Liver (tissue), 9 donors: ENCODE results near the gene IFIT1. TPM values are rescaled to one million over a fixed set of nuclear protein-coding genes. Genes with fewer than 3 reads are reported as not detected.

Experiments
- DNase-seq: peaks from one replicate; pipeline ENCODE4 v3.0.0-alpha.2; 2017; ENCODE audit warnings: low spot score
- H3K27ac ChIP-seq, 2 donors: one replicate each; pipeline ENCODE4 v1.7.0; 2013; ENCODE audit warnings: inconsistent platforms in 2 of 2, low read length in 2 of 2, control low read depth in 1 of 2, low read depth in 1 of 2, mild to moderate bottlenecking in 1 of 2
- H3K27me3 ChIP-seq, 4 donors: one replicate each; pipeline versions ENCODE4 v1.6.1 to v1.7.0; 2013; ENCODE audit warnings: low read length in 3 of 4, inconsistent platforms in 1 of 4, mild to moderate bottlenecking in 1 of 4, moderate library complexity in 1 of 4; ENCODE audit not compliant: control insufficient read depth in 4 of 4, insufficient read depth in 4 of 4
- H3K36me3 ChIP-seq, 4 donors: one replicate each; pipeline versions ENCODE4 v1.6.1 to v1.7.0; 2013; ENCODE audit warnings: low read length in 3 of 4, mild to moderate bottlenecking in 3 of 4, low read depth in 1 of 4, moderate library complexity in 1 of 4; ENCODE audit not compliant: control insufficient read depth in 4 of 4, insufficient read depth in 3 of 4
- H3K4me1 ChIP-seq, 4 donors: one replicate each; pipeline versions ENCODE4 v1.6.1 to v1.7.0; 2013; ENCODE audit warnings: low read length in 3 of 4, mild to moderate bottlenecking in 3 of 4, moderate library complexity in 1 of 4; ENCODE audit not compliant: control insufficient read depth in 4 of 4, insufficient read depth in 4 of 4
- H3K4me3 ChIP-seq, 3 donors: one replicate each; pipeline versions ENCODE4 v1.6.1 to v1.7.0; 2013; ENCODE audit warnings: low read length in 3 of 3, control low read depth in 1 of 3, low read depth in 1 of 3, mild to moderate bottlenecking in 1 of 3
- H3K9ac ChIP-seq, 2 donors: one replicate each; pipeline ENCODE4 v1.7.0; 2013; ENCODE audit warnings: low read length in 2 of 2, mild to moderate bottlenecking in 2 of 2, moderate library complexity in 2 of 2, control low read depth in 1 of 2, low read depth in 1 of 2
- H3K9me3 ChIP-seq, 4 donors: one replicate each; pipeline versions ENCODE4 v1.6.1 to v1.7.0; 2013; ENCODE audit warnings: low read length in 3 of 4; ENCODE audit not compliant: control insufficient read depth in 4 of 4
- EGR1 ChIP-seq, 2 donors: IDR thresholded peaks; 2 replicates each; pipeline ENCODE4 v1.6.1; 2016 to 2018; ENCODE audit warnings: antibody characterized with exemption in 2 of 2, low read depth in 2 of 2
- FOXA2 ChIP-seq: IDR thresholded peaks from 2 replicates; pipeline ENCODE4 v1.6.1; 2016; ENCODE audit warnings: antibody characterized with exemption
- GABPA ChIP-seq, 2 donors: IDR thresholded peaks in 1 of 2; conservative IDR thresholded peaks in 1 of 2; 2 replicates each; pipeline ENCODE4 v1.6.1; 2016; ENCODE audit warnings: antibody characterized with exemption in 2 of 2, mild to moderate bottlenecking in 1 of 2, moderate library complexity in 1 of 2
- HNF4A ChIP-seq, 2 donors: conservative IDR thresholded peaks; 2 replicates each; pipeline ENCODE4 v1.6.1; 2016; ENCODE audit warnings: antibody characterized with exemption in 2 of 2, mild to moderate bottlenecking in 2 of 2
- HNF4G ChIP-seq: IDR thresholded peaks from 2 replicates; pipeline ENCODE4 v1.6.1; 2016; ENCODE audit warnings: antibody characterized with exemption
- JUND ChIP-seq, 2 donors: IDR thresholded peaks; 2 replicates each; pipeline ENCODE4 v1.6.1; 2016; ENCODE audit warnings: antibody characterized with exemption in 2 of 2
- RAD21 ChIP-seq, 2 donors: IDR thresholded peaks; 2 replicates each; pipeline ENCODE4 v1.6.1; 2016; ENCODE audit warnings: antibody characterized with exemption in 2 of 2, mild to moderate bottlenecking in 2 of 2
- RXRA ChIP-seq, 2 donors: IDR thresholded peaks; 2 replicates each; pipeline ENCODE4 v1.6.1; 2017 to 2018; ENCODE audit warnings: antibody characterized with exemption in 2 of 2, mild to moderate bottlenecking in 1 of 2
- SP1 ChIP-seq: IDR thresholded peaks from 2 replicates; pipeline ENCODE4 v1.6.1; 2018; ENCODE audit warnings: antibody characterized with exemption, mild to moderate bottlenecking
- TAF1 ChIP-seq: conservative IDR thresholded peaks from 2 replicates; pipeline ENCODE4 v1.6.1; 2016; ENCODE audit warnings: antibody characterized with exemption, mild to moderate bottlenecking
- YY1 ChIP-seq: IDR thresholded peaks from 2 replicates; pipeline ENCODE4 v1.6.1; 2016; ENCODE audit warnings: antibody characterized with exemption, mild to moderate bottlenecking
- WGBS: extraction: QIAGEN DNeasy Blood & Tissue Kit; methylation state at CpG from one replicate; pipeline ENCODE4 v1.1.7; 2013; 5-methylcytosine and 5-hydroxymethylcytosine counted together
- polyA plus RNA-seq, 2 donors: library from polyadenylated mRNA; stranded (reverse) in 1 of 2; unstranded in 1 of 2; fragments of 200-250 nt in 1 of 2; fragments of >200 nt in 1 of 2; fragmentation: Nextera tagmentation in 1 of 2; extraction: Ambion mirVana in 1 of 2; gene quantifications; one replicate each; pipeline versions ENCODE4 v1.2.1 to v1.2.3, GENCODE V29; 2013 to 2015
- total RNA-seq, 2 donors: library from RNA; depleted of rRNA; stranded (reverse); fragments of >200 nt; gene quantifications; one replicate each; pipeline ENCODE4 v1.2.3, GENCODE V29; 2014
- TF ChIP-seq, protein P1 (sequence below): IDR thresholded peaks from 2 replicates; pipeline ENCODE4 v1.6.1; 2016; ENCODE audit warnings: antibody characterized with exemption
- TF ChIP-seq, protein P2 (sequence below): IDR thresholded peaks from 2 replicates; pipeline ENCODE4 v1.6.1; 2016; ENCODE audit warnings: antibody characterized with exemption
- TF ChIP-seq, protein P3 (sequence below): fragments of 150-350 bp; IDR thresholded peaks from 2 replicates; pipeline ENCODE4 v1.5.1; 2017; ENCODE audit warnings: improper control_type of control experiment, low read depth, low read length; ENCODE audit not compliant: missing input control
- TF ChIP-seq, protein P4 (sequence below): IDR thresholded peaks from 2 replicates; pipeline ENCODE4 v1.6.1; 2016; ENCODE audit warnings: antibody characterized with exemption, mild to moderate bottlenecking
- donor health status: healthy.
- donor health status: healthy.
- donor health status: healthy.
- donor health status: healthy.
- donor health status: healthy.

Gene IFIT1
- total and polyA plus RNA-seq, 4 donors, result 8.1 to 17.5 (median 11.6) TPM

DNA sequence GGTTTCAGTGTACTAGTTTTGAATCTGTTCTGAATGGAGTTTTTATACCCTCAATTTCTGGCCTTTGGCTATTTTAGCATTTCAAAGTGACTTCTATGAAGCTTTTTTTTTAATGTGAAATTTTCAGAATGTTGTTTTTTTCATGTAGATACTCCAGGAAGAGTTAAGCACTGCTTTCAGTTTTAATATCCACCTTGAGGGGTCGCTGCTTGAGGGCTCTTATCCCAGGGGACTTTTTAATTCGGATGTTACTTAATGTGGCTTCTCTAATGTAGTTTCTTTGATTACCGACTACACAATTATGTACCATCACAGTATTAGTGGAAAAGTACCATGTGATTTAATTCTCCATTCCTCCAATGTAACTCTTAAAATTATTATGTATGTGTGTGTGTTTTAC, 27.1 kb downstream of the IFIT1 start:
- H3K4me3 ChIP-seq, result no peak overlapping the region
- no peak for DNase-seq

DNA sequence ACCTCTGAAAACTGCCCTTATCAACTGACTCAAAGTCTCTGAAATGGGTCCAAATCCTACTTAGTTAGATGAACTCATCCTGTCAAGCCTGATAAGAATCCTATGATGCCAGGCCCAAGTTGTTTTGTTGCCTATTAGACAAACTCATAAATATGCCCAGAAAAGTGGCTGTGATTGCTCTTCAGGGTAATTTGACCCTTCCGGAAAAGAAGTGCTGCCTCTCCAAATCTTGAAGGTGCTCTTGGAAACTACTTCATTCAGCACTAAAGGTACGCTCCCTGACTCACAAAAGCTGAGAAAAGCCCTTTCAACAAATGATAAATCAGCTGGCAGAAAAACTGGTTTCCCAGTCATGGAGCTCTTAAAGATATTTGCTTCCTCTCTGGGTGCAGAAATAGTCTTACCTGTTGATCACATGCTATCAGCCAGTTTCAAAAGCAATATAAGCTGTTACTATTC, 28.6 kb downstream of the IFIT1 start:
- Histone ChIP-seq H3K9ac (no peak overlapping the region), H3K9me3 (no peaks in the 10 kb centered on the region), H3K27me3 (no peaks in the 10 kb centered on the region), H3K4me1 (peaks cover 5 to 20% (median 18%) of the 10 kb centered on the region in 4 donors), H3K36me3 (peaks cover 0 to 7% (median 1%) of the 10 kb centered on the region in 4 donors), H3K4me3 (no peak overlapping the region), H3K27ac (no peak overlapping the region)
- DNase-seq, result no peak
- 96% methylated on average over 2 of the region's 2 CpGs for WGBS
- TF ChIP-seq, protein P1, sequence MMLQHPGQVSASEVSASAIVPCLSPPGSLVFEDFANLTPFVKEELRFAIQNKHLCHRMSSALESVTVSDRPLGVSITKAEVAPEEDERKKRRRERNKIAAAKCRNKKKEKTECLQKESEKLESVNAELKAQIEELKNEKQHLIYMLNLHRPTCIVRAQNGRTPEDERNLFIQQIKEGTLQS, result no peak
- TF ChIP-seq, protein P2, sequence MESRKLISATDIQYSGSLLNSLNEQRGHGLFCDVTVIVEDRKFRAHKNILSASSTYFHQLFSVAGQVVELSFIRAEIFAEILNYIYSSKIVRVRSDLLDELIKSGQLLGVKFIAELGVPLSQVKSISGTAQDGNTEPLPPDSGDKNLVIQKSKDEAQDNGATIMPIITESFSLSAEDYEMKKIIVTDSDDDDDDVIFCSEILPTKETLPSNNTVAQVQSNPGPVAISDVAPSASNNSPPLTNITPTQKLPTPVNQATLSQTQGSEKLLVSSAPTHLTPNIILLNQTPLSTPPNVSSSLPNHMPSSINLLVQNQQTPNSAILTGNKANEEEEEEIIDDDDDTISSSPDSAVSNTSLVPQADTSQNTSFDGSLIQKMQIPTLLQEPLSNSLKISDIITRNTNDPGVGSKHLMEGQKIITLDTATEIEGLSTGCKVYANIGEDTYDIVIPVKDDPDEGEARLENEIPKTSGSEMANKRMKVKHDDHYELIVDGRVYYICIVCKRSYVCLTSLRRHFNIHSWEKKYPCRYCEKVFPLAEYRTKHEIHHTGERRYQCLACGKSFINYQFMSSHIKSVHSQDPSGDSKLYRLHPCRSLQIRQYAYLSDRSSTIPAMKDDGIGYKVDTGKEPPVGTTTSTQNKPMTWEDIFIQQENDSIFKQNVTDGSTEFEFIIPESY, result no peak
- no peak for TF ChIP-seq SP1
- no peak for TF ChIP-seq JUND (IDR thresholded peaks at IDR 0.05)
- no peak for TF ChIP-seq FOXA2
- no peak for TF ChIP-seq HNF4G
- TF ChIP-seq RAD21 (IDR thresholded peaks at IDR 0.05), result no peak
- no peak for TF ChIP-seq GABPA (IDR thresholded peaks at IDR 0.05 in 1 of 2, conservative IDR thresholded peaks at IDR 0.05 in 1 of 2)
- TF ChIP-seq YY1, result no peak
- TF ChIP-seq HNF4A (conservative IDR thresholded peaks at IDR 0.05), result no peak
- no peak for TF ChIP-seq EGR1 (IDR thresholded peaks at IDR 0.05; ENCODE audit: low read depth in 2 of 2)
- TF ChIP-seq, protein P3, sequence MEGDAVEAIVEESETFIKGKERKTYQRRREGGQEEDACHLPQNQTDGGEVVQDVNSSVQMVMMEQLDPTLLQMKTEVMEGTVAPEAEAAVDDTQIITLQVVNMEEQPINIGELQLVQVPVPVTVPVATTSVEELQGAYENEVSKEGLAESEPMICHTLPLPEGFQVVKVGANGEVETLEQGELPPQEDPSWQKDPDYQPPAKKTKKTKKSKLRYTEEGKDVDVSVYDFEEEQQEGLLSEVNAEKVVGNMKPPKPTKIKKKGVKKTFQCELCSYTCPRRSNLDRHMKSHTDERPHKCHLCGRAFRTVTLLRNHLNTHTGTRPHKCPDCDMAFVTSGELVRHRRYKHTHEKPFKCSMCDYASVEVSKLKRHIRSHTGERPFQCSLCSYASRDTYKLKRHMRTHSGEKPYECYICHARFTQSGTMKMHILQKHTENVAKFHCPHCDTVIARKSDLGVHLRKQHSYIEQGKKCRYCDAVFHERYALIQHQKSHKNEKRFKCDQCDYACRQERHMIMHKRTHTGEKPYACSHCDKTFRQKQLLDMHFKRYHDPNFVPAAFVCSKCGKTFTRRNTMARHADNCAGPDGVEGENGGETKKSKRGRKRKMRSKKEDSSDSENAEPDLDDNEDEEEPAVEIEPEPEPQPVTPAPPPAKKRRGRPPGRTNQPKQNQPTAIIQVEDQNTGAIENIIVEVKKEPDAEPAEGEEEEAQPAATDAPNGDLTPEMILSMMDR, result no peak
- TF ChIP-seq, protein P4, sequence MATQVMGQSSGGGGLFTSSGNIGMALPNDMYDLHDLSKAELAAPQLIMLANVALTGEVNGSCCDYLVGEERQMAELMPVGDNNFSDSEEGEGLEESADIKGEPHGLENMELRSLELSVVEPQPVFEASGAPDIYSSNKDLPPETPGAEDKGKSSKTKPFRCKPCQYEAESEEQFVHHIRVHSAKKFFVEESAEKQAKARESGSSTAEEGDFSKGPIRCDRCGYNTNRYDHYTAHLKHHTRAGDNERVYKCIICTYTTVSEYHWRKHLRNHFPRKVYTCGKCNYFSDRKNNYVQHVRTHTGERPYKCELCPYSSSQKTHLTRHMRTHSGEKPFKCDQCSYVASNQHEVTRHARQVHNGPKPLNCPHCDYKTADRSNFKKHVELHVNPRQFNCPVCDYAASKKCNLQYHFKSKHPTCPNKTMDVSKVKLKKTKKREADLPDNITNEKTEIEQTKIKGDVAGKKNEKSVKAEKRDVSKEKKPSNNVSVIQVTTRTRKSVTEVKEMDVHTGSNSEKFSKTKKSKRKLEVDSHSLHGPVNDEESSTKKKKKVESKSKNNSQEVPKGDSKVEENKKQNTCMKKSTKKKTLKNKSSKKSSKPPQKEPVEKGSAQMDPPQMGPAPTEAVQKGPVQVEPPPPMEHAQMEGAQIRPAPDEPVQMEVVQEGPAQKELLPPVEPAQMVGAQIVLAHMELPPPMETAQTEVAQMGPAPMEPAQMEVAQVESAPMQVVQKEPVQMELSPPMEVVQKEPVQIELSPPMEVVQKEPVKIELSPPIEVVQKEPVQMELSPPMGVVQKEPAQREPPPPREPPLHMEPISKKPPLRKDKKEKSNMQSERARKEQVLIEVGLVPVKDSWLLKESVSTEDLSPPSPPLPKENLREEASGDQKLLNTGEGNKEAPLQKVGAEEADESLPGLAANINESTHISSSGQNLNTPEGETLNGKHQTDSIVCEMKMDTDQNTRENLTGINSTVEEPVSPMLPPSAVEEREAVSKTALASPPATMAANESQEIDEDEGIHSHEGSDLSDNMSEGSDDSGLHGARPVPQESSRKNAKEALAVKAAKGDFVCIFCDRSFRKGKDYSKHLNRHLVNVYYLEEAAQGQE, result no peak

More for the DNA sequence above, 27.1 kb downstream of the IFIT1 start:
- H3K27ac ChIP-seq, result no peak overlapping the region
- no peaks in the 10 kb centered on the region for H3K27me3 ChIP-seq
- WGBS, result 69% methylated on average over 3 of the region's 3 CpGs
- H3K9me3 ChIP-seq, result no peaks in the 10 kb centered on the region
- H3K9ac ChIP-seq, result no peak overlapping the region
- peaks cover 8 to 16% (median 13%) of the 10 kb centered on the region in 4 donors for H3K4me1 ChIP-seq
- peaks cover 0 to 7% (median 1%) of the 10 kb centered on the region in 4 donors for H3K36me3 ChIP-seq
- TF ChIP-seq RXRA (IDR thresholded peaks at IDR 0.05) (no peak), GABPA (IDR thresholded peaks at IDR 0.05 in 1 of 2, conservative IDR thresholded peaks at IDR 0.05 in 1 of 2) (no peak), TAF1 (no peak), RAD21 (IDR thresholded peaks at IDR 0.05) (peak in 1 of 2 donors; percentile 38)
- TF ChIP-seq, protein P4, result no peak
- TF ChIP-seq, protein P3, result peak; percentile 16
